Measurements from ENCODE around the gene MXRA8.

DNA sequence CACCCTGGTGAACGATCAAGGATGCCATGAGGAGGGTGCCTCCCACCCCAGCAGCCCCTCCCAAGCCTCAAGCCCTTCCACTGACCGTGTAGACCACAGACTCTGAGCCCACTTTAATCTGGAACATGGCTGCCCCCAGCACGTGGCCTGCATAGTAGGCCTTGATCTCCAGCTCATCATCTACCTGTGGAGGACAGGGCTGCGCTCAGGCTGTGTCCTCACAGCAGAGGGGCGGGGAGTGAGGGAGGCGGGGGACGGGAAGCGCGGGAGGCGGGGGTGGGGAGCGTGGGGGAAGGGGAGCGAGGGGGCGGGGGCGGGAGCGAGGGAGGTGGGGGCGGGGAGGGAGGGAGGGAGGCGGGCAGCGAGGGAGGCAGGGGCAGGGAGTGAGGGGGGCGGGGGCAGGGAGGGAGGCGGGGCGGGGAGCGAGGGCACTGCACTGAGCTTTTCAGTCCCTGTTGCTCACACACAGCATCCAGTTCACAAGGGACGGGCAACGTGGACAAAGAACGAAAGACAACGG lies 42.9 kb downstream of the MXRA8 start:
- TF ChIP-seq POLR2A (IDR thresholded peaks at IDR 0.05; ENCODE audit: extremely low read depth, insufficient read length): no peak
- TF ChIP-seq, protein P1, sequence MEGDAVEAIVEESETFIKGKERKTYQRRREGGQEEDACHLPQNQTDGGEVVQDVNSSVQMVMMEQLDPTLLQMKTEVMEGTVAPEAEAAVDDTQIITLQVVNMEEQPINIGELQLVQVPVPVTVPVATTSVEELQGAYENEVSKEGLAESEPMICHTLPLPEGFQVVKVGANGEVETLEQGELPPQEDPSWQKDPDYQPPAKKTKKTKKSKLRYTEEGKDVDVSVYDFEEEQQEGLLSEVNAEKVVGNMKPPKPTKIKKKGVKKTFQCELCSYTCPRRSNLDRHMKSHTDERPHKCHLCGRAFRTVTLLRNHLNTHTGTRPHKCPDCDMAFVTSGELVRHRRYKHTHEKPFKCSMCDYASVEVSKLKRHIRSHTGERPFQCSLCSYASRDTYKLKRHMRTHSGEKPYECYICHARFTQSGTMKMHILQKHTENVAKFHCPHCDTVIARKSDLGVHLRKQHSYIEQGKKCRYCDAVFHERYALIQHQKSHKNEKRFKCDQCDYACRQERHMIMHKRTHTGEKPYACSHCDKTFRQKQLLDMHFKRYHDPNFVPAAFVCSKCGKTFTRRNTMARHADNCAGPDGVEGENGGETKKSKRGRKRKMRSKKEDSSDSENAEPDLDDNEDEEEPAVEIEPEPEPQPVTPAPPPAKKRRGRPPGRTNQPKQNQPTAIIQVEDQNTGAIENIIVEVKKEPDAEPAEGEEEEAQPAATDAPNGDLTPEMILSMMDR (IDR thresholded peaks at IDR 0.05; ENCODE audit: low read depth, low read length): no peak
- TF ChIP-seq, protein P2, sequence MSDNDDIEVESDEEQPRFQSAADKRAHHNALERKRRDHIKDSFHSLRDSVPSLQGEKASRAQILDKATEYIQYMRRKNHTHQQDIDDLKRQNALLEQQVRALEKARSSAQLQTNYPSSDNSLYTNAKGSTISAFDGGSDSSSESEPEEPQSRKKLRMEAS (IDR thresholded peaks at IDR 0.05; ENCODE audit: low read depth, low read length): no peak
